Measurements from ENCODE around the gene KRT33B.
"Not testable (repeated sequence)": the region's sequence is repeated elsewhere in the genome, so short reads cannot be mapped to it uniquely, and the experiment has no call there.

The KRT33B gene

DNA sequence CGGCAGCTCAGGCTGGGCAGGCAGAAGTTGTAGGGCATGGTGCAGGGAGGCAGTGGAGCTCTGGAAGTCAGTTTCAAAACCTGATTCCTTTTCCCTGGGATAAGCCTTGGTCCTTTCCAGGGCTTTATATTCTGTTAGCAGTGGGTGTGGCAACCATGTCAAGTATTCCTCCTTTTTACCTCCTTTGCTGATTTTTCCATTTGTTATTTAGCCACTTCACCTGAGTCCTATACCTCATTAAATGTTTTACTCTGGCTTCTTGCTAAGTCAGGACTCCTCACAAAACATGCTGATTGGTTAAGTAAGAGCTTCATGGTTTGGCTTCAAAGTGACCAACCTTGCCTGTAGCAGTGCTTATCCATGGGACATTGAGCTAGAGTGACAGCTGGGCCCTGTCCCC lies at the start of gene KRT33B:
Gene KRT33B, minus strand, starts transcription at position 101 of the 400 bp plus-strand sequence. Its CDS starts 63 bp downstream, at position 38.
- no peak for DNase-seq (ENCODE audit: low spot score)

GRCh38 chr17:41418116-41418860 lies 48.7 kb upstream of the KRT33B start:
- no peak for DNase-seq (ENCODE audit: low spot score)

DNA sequence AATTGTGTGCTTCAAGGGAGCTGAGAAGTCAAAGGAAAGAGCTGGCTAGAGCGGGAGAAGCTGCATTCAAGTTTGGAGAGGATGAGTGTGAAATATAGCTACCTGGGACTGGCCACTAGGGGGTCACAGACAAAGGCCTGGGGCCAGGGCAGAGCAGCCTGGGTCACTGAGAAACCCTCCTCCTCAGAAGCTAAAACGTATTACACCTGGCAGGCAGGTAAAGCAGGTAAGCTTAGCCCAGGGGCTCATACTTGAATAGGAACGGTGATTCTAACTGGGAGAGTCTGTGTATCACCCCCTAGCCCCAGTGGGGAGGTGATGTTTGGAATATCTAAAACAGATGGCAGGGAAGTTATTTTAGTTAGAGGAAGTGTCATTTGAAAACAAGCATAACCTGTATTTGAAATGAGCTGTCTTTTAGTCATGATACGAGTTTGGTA lies 48.0 kb upstream of the KRT33B start:
- DNase-seq (ENCODE audit: low spot score) = no peak

- DNase-seq (ENCODE audit: low spot score) = no peak
These were observed 47.5 kb upstream of the KRT33B start for GRCh38 chr17:41417127-41417526.

- no peak for DNase-seq (ENCODE audit: low spot score)
These were observed 46.9 kb upstream of the KRT33B start for GRCh38 chr17:41416479-41416878.

- no peak for DNase-seq (ENCODE audit: low spot score)
These were observed 46.3 kb upstream of the KRT33B start for GRCh38 chr17:41415833-41416335.

- DNase-seq (ENCODE audit: low spot score) = no peak
These were observed 45.8 kb upstream of the KRT33B start for GRCh38 chr17:41415411-41415810.

- no peak for DNase-seq (ENCODE audit: low spot score)
These were observed 44.4 kb upstream of the KRT33B start for GRCh38 chr17:41413982-41414381.

GRCh38 chr17:41413353-41413957 lies 43.8 kb upstream of the KRT33B start:
- DNase-seq (ENCODE audit: low spot score) = no peak

GRCh38 chr17:41411072-41411840 lies 41.6 kb upstream of the KRT33B start:
- DNase-seq (ENCODE audit: low spot score) = no peak

DNA sequence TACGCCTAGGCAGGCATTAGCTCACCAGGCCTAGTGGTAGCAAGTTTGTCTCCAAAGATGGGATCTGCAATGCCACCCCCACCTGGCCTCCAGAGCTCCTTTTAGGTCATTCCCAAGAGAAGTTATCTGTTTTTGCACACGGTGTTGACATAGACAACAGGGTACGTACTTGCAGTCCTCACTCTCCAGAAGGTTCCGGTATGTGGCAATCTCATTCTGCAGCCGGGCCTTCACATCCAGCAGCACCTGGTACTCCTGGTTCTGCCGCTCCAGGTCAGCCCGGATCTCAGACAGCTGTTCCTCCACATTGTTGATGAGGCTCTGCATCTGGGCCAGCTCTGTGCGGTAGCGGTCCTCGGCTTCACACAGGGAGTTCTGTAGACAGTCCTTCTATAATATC lies 37.6 kb upstream of the KRT33B start:
- no peak for DNase-seq (ENCODE audit: low spot score)

- DNase-seq (ENCODE audit: low spot score) = no peak
These were observed 36.6 kb upstream of the KRT33B start for GRCh38 chr17:41406205-41406604.

GRCh38 chr17:41404024-41404671 lies 34.5 kb upstream of the KRT33B start:
- peak; percentile 71 for DNase-seq (ENCODE audit: low spot score)

- peak; percentile 8 for DNase-seq (ENCODE audit: low spot score)
These were observed 33.9 kb upstream of the KRT33B start for GRCh38 chr17:41403404-41404023.

GRCh38 chr17:41402161-41402560 lies 32.5 kb upstream of the KRT33B start:
- no peak for DNase-seq (ENCODE audit: low spot score)

DNA sequence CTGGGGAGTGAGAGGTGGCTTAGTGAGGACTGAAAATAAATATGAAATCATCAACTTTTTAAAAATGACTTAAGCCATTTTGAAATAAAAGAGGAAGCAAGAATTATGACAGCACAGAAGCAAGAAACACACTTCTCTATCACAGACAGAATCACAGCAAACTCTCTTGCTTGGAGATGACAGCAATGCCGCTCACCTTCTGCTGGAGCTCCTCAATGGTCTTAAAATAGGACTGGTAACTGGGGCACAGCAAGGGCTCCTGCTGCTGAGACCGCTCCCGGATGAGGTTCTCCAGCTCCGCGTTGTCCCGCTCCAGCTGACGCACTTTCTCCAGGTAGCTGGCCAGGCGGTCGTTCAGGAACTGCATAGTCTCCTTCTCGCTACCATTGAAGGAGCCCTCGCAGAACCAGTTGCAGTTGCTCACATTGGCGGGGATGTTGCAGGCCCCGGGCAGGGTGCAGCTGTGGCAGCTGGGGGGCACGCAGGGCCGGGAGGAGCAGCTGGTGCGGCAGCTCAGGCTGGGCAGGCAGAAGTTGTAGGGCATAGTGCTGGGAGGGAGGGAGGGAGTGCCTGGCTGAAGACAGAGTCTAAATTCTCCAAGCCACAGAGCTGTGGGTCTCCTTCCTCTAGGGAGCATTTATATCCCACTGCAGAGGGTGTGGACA lies 27.5 kb upstream of the KRT33B start, which contains the start of gene KRT31:
Gene KRT31, minus strand, starts transcription at position 613 of the 665 bp plus-strand sequence. Its CDS starts 69 bp downstream, at position 544.
- no peak for DNase-seq (ENCODE audit: low spot score)

- no peak for DNase-seq (ENCODE audit: low spot score)
These were observed 26.7 kb upstream of the KRT33B start for GRCh38 chr17:41396340-41396739.

DNA sequence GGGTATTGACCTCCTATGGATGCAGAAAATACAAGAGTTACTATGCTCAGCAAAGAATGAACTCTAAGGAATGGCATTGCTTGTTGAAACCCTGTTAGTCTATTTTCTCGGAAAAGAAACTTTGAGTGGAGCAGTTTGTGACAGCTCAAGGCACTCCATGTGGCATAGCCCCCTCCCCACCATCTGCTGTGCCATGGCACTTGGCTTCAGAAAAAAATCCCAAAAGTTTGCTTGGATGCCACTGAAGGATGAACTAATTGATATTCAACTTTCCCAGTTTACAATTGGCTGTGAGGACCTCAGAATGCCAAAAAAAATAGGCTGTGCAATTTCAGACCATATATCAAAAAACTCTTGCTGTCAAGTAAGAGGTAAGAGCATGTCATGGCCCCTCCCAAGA lies 26.0 kb upstream of the KRT33B start:
- no peak for DNase-seq (ENCODE audit: low spot score)

- not testable (repeated sequence) for DNase-seq (ENCODE audit: low spot score)
These were observed 25.4 kb upstream of the KRT33B start for GRCh38 chr17:41395044-41395443.

DNA sequence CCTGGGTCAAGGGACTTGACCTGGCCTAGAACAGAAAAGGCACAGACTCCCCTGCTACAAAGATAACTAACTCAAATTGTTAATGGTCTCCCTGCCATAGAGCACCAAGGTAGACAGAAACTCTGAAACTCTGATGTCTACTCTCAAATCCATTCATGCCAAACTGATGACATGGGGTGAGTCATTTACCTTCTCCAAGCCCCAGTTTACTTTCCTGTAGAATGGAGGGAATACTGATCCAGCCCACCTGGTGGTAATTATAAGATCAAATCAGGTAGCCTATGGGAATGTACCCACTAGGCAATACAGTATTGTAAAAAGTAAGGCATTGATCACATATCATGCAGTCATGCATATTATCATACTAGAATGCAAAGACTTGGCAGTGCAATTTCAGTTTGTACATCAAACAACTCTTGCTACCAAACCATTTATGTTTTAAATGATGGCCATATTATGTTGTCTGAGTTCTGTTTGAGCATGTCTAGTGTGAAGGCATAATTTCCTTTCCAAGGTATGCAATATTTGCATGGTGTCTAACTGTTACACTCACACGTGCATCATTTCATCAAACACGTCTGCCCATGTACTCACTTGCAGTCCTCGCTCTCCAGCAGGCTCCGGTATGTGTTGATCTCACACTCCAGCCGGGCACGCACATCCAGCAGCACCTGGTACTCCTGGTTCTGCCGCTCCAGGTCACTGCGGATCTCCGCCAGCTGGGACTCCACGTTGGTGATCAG lies 24.8 kb upstream of the KRT33B start:
- DNase-seq (ENCODE audit: low spot score) = no peak

All from CD4-positive, alpha-beta T cell treated with Interleukin-2 at 100 ng/mL for 4 hours (primary cell).